ENCODE measurements around the gene DNAJC16. TPM values are rescaled to one million over a fixed set of nuclear protein-coding genes. Genes with fewer than 3 reads are reported as not detected.

The DNAJC16 gene
- total and polyA plus RNA-seq, 9 of the 15 experiments (the other 6 are each of a cell fraction or from before 2014, with no cell fraction given), result 6.9 to 16.8 (median 12.8) TPM

- TF ChIP-seq TEAD4 (IDR thresholded peaks at IDR 0.05; ENCODE audit: low read length) (peak; percentile 16; the same call in 1 of the 2 replicates), TEAD4 (CRISPR knock-in tag; IDR thresholded peaks at IDR 0.05; ENCODE audit: borderline replicate concordance) (no peak), NR2C2 (CRISPR knock-in tag; IDR thresholded peaks at IDR 0.05) (no peak), NR2C2 (tag; IDR thresholded peaks at IDR 0.05) (0 out of 2 replicates have a peak, but pooled peaks have one; percentile 17), ZNF639 (CRISPR knock-in tag; conservative IDR thresholded peaks at IDR 0.05 in 1 of 2, IDR thresholded peaks at IDR 0.05 in 1 of 2) (0 out of 4 replicates have a peak, but pooled peaks of 1 of the 2 experiments have one; percentile 40), MNT (conservative IDR thresholded peaks at IDR 0.05) (peak; percentile 72 to 74), CBFB (CRISPR knock-in tag; IDR thresholded peaks at IDR 0.05) (no peak), ATF7 (IDR thresholded peaks at IDR 0.05) (0 out of 2 replicates have a peak, but pooled peaks have one; percentile 16), ZNF592 (IDR thresholded peaks at IDR 0.05) (peak; percentile 62), RFX1 (IDR thresholded peaks at IDR 0.05) (peak; percentile 83), STAT5A (IDR thresholded peaks at IDR 0.05; ENCODE audit: borderline replicate concordance, low read length) (peak; percentile 46; the same call in 1 of the 2 replicates), TAF7 (tag; IDR thresholded peaks at IDR 0.05) (no peak), ZNF277 (CRISPR knock-in tag; IDR thresholded peaks at IDR 0.05; ENCODE audit: borderline replicate concordance) (no peak), JUND (IDR thresholded peaks at IDR 0.05; ENCODE audit: borderline replicate concordance, low read depth, low read length) (peak; percentile 83), JUND (tag; IDR thresholded peaks at IDR 0.05; ENCODE audit: borderline replicate concordance, low read depth, low read length) (peak; percentile 82; the same call in 2 of the 3 replicates), ELF1 (tag; IDR thresholded peaks at IDR 0.05) (peak; percentile 40; the same call in 1 of the 2 replicates), CREB3L1 (IDR thresholded peaks at IDR 0.05; ENCODE audit: borderline replicate concordance, low read depth) (no peak)
Observed at GRCh38 chr1:15515022-15515663, 11.5 kb upstream of the DNAJC16 start (continued).

Data from K562 (cell line).